Measurements from ENCODE around the gene LY6G5C. TPM values are rescaled to one million over a fixed set of nuclear protein-coding genes. Genes with fewer than 3 reads are reported as not detected.

The LY6G5C gene
- total and polyA plus RNA-seq, 9 of the 15 experiments (the other 6 are each of a cell fraction or from before 2014, with no cell fraction given): 0.10 to 0.67 (median 0.46) TPM; not detected in 4

- intact Hi-C loops (cut with micrococcal nuclease) (no loop called here), in situ Hi-C loops (cut with MboI) (no loop called here)
- peaks cover 6% of the 10 kb centered on the region; the same call in 1 of the 3 replicates for H3K79me2 ChIP-seq (ENCODE audit: control insufficient read depth, insufficient read depth, low read length)
- peaks cover 27% of the 10 kb centered on the region for H4K20me1 ChIP-seq (replicated peaks; ENCODE audit: control insufficient read depth, insufficient read depth, low read length)
- peaks cover 98% of the 10 kb centered on the region for H3K36me3 ChIP-seq (ENCODE audit: control insufficient read depth, insufficient read depth, low read length)
- no peak for FAIRE-seq
- H3K9ac ChIP-seq (ENCODE audit: insufficient read depth in 1 of 2, low read depth in 2 of 2, low read length in 2 of 2): peak overlapping the region in 1 of 2 experiments; percentile 50; a peak in 2 of 4 replicates
- POLR2A ChIA-PET: interaction anchor here (0.6 to 14.8 kb wide), 7 partner anchors 9 to 103 kb away, joined by 3 to 274 read pairs (median 20); partner anchors contain the start of genes APOM, BAG6, GPANK1 and PRRC2A
- H3K4me2 ChIP-seq (ENCODE audit: insufficient read depth, low read length): no peak overlapping the region
- CTCF ChIA-PET (ENCODE audit: low intra/inter-chr PET ratio): no interaction called here
- H3K27ac ChIP-seq (ENCODE audit: extremely low read depth, low read depth, low read length): no peak overlapping the region
- H3K27me3 ChIP-seq (ENCODE audit: control insufficient read depth in 2 of 2, insufficient read depth in 2 of 2, low read length in 2 of 2): no peaks in the 10 kb centered on the region
- no peak for DNase-seq (ENCODE audit: extremely low read depth in 1 of 4, low spot score in 3 of 4)
- peaks cover 3 to 27% of the 10 kb centered on the region in 2 experiments; a peak in 4 of 5 replicates for H3K4me1 ChIP-seq (replicated peaks in 1 of 2; ENCODE audit: control insufficient read depth in 2 of 2, insufficient read depth in 2 of 2, low read length in 2 of 2)
- no peak overlapping the region for H3K4me3 ChIP-seq
- no peaks in the 10 kb centered on the region for H3K9me1 ChIP-seq (ENCODE audit: control insufficient read depth, insufficient read depth, low read length)
- BruUV-seq (replicated peaks): no TSS peak
- 76% methylated on average over 11 of the region's 11 CpGs for WGBS (ENCODE audit: insufficient coverage, low coverage, missing lambda C conversion rate)
- no peak overlapping the region for H2AFZ ChIP-seq (ENCODE audit: low read depth, low read length)
- TF ChIP-seq SUPT5H (IDR thresholded peaks at IDR 0.05) (peak; percentile 38), RBFOX2 (IDR thresholded peaks at IDR 0.05; ENCODE audit: low read depth, low read length) (peak; percentile 26; the same call in 1 of the 2 replicates), TGIF2 (CRISPR knock-in tag; IDR thresholded peaks at IDR 0.05) (0 out of 2 replicates have a peak, but pooled peaks have one; percentile 20), KAT7 (CRISPR knock-in tag; IDR thresholded peaks at IDR 0.05; ENCODE audit: borderline replicate concordance) (no peak), SREBF2 (CRISPR knock-in tag; IDR thresholded peaks at IDR 0.05) (no peak), HMG20A (CRISPR knock-in tag; conservative IDR thresholded peaks at IDR 0.05) (no peak), HEY1 (CRISPR knock-in tag; IDR thresholded peaks at IDR 0.05; ENCODE audit: borderline replicate concordance) (no peak), SIRT6 (IDR thresholded peaks at IDR 0.05; ENCODE audit: low read depth, low read length) (no peak), CBFB (CRISPR knock-in tag; IDR thresholded peaks at IDR 0.05) (0 out of 2 replicates have a peak, but pooled peaks have one; percentile 37), POLR3G (IDR thresholded peaks at IDR 0.05; ENCODE audit: extremely low read depth, insufficient read length, insufficient replicate concordance) (no peak), TCF7 (IDR thresholded peaks at IDR 0.05; ENCODE audit: borderline replicate concordance) (no peak), TSC22D4 (tag; IDR thresholded peaks at IDR 0.05) (no peak), TAF1 (IDR thresholded peaks at IDR 0.05; ENCODE audit: control insufficient read depth, extremely low read depth, insufficient read depth, low read length, severe bottlenecking) (no peak), ZC3H4 (CRISPR knock-in tag; IDR thresholded peaks at IDR 0.05; ENCODE audit: borderline replicate concordance) (0 out of 2 replicates have a peak, but pooled peaks have one; percentile 33), POLR2A (conservative IDR thresholded peaks at IDR 0.05) (0 out of 2 replicates have a peak, but pooled peaks have one; percentile 14), KDM2B (CRISPR knock-in tag; IDR thresholded peaks at IDR 0.05) (no peak), NR2C1 (IDR thresholded peaks at IDR 0.05) (no peak), NR2C1 (tag; IDR thresholded peaks at IDR 0.05) (no peak), POLR2G (IDR thresholded peaks at IDR 0.05; ENCODE audit: low read depth, low read length) (peak; percentile 47; the same call in 1 of the 2 replicates), NFATC3 (IDR thresholded peaks at IDR 0.05) (no peak)
- TF ChIP-seq, protein P1, sequence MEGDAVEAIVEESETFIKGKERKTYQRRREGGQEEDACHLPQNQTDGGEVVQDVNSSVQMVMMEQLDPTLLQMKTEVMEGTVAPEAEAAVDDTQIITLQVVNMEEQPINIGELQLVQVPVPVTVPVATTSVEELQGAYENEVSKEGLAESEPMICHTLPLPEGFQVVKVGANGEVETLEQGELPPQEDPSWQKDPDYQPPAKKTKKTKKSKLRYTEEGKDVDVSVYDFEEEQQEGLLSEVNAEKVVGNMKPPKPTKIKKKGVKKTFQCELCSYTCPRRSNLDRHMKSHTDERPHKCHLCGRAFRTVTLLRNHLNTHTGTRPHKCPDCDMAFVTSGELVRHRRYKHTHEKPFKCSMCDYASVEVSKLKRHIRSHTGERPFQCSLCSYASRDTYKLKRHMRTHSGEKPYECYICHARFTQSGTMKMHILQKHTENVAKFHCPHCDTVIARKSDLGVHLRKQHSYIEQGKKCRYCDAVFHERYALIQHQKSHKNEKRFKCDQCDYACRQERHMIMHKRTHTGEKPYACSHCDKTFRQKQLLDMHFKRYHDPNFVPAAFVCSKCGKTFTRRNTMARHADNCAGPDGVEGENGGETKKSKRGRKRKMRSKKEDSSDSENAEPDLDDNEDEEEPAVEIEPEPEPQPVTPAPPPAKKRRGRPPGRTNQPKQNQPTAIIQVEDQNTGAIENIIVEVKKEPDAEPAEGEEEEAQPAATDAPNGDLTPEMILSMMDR (IDR thresholded peaks at IDR 0.05 in 2 of 3, conservative IDR thresholded peaks at IDR 0.05 in 1 of 3; ENCODE audit: insufficient read depth in 2 of 3, low read depth in 1 of 3, low read length in 3 of 3): no peak
- no peak for ATAC-seq
- no peaks in the 10 kb centered on the region for H3K9me3 ChIP-seq (replicated peaks; ENCODE audit: control insufficient read depth, insufficient read depth, low read depth, low read length)
Observed at GRCh38 chr6:31634969-31635575, 45.8 kb downstream of the LY6G5C start.
